GM23248 (cell line): Measurements from ENCODE around the gene TAS2R42.

Experiments
- EZH2 ChIP-seq: fragments of 200-600 bp; sonication (generic); IDR thresholded peaks from 2 replicates; pipeline ENCODE4 v1.6.1; 2018; ENCODE audit warnings: antibody characterized with exemption, mild to moderate bottlenecking; ENCODE audit not compliant: insufficient read depth, poor library complexity, severe bottlenecking
- EZH2phosphoT487 ChIP-seq: fragments of 200-600 bp; sonication (generic); IDR thresholded peaks from 2 replicates; pipeline ENCODE4 v1.6.1; 2018; ENCODE audit warnings: antibody characterized with exemption, moderate library complexity, mild to moderate bottlenecking, low read depth; ENCODE audit not compliant: insufficient read depth

- TF ChIP-seq EZH2 = no peak
- no peak for TF ChIP-seq EZH2phosphoT487
Observed at GRCh38 chr12:11158885-11159444, 27.8 kb downstream of the TAS2R42 start.
